IPS-20b (cell line): ENCODE results near the gene PPFIA1.

Source experiments
- H3K27ac ChIP-seq: one replicate; pipeline ENCODE4 v1.5.1; 2013; ENCODE audit warnings: low read length
- H3K27me3 ChIP-seq: 2 replicates; pipeline ENCODE4 v1.6.1; 2013; ENCODE audit warnings: mild to moderate bottlenecking, low read length, inconsistent platforms; ENCODE audit not compliant: insufficient read depth
- H3K36me3 ChIP-seq: 2 replicates; pipeline ENCODE4 v1.6.1; 2013; ENCODE audit warnings: low read depth, mild to moderate bottlenecking, inconsistent platforms, low read length, moderate library complexity; ENCODE audit not compliant: insufficient read depth
- H3K4me1 ChIP-seq: 2 replicates; pipeline ENCODE4 v1.6.1; 2013; ENCODE audit warnings: mild to moderate bottlenecking, control low read depth, inconsistent platforms, low read length, moderate library complexity; ENCODE audit not compliant: insufficient read depth
- H3K4me3 ChIP-seq: 2 replicates; pipeline ENCODE4 v1.5.1; 2013; ENCODE audit warnings: mild to moderate bottlenecking, low read length, inconsistent platforms
- H3K9ac ChIP-seq: 2 replicates; pipeline ENCODE4 v1.6.1; 2013; ENCODE audit warnings: low read depth, mild to moderate bottlenecking, inconsistent platforms, low read length, moderate library complexity
- H3K9me3 ChIP-seq: 2 replicates; pipeline ENCODE4 v1.6.1; 2013; ENCODE audit warnings: mild to moderate bottlenecking, low read depth, low read length, inconsistent platforms; ENCODE audit not compliant: insufficient read depth

Gene PPFIA1

GRCh38 chr11:70301721-70302418 lies 31.4 kb downstream of the PPFIA1 start:
- H3K27me3 ChIP-seq, result no peaks in the 10 kb centered on the region
- no peaks in the 10 kb centered on the region for H3K9me3 ChIP-seq
- H3K27ac ChIP-seq, result no peak overlapping the region
- no peaks in the 10 kb centered on the region for H3K4me1 ChIP-seq
- peaks cover 46% of the 10 kb centered on the region for H3K36me3 ChIP-seq
- H3K4me3 ChIP-seq, result no peak overlapping the region
- no peak overlapping the region for H3K9ac ChIP-seq

GRCh38 chr11:70302419-70302752 lies 31.9 kb downstream of the PPFIA1 start:
- H3K4me1 ChIP-seq, result no peaks in the 10 kb centered on the region
- H3K9me3 ChIP-seq, result no peaks in the 10 kb centered on the region
- H3K36me3 ChIP-seq, result peaks cover 46% of the 10 kb centered on the region
- no peaks in the 10 kb centered on the region for H3K27me3 ChIP-seq
- no peak overlapping the region for H3K9ac ChIP-seq
- H3K27ac ChIP-seq, result no peak overlapping the region
- H3K4me3 ChIP-seq, result no peak overlapping the region

- peaks cover 41% of the 10 kb centered on the region for H3K36me3 ChIP-seq
- H3K4me1 ChIP-seq, result no peaks in the 10 kb centered on the region
- H3K9me3 ChIP-seq, result no peaks in the 10 kb centered on the region
- no peaks in the 10 kb centered on the region for H3K27me3 ChIP-seq
- no peak overlapping the region for H3K27ac ChIP-seq
- no peak overlapping the region for H3K4me3 ChIP-seq
- H3K9ac ChIP-seq, result no peak overlapping the region
These were observed 32.6 kb downstream of the PPFIA1 start for GRCh38 chr11:70303070-70303469.

GRCh38 chr11:70304208-70304603 lies 33.7 kb downstream of the PPFIA1 start:
- Histone ChIP-seq H3K4me3 (no peak overlapping the region), H3K4me1 (no peaks in the 10 kb centered on the region), H3K9me3 (no peaks in the 10 kb centered on the region), H3K27ac (no peak overlapping the region), H3K9ac (no peak overlapping the region), H3K36me3 (peaks cover 35% of the 10 kb centered on the region), H3K27me3 (no peaks in the 10 kb centered on the region)

GRCh38 chr11:70305501-70305900 lies 35.0 kb downstream of the PPFIA1 start:
- Histone ChIP-seq H3K27me3 (no peaks in the 10 kb centered on the region), H3K9me3 (no peaks in the 10 kb centered on the region), H3K36me3 (peaks cover 30% of the 10 kb centered on the region), H3K9ac (no peak overlapping the region), H3K27ac (no peak overlapping the region), H3K4me3 (no peak overlapping the region), H3K4me1 (no peaks in the 10 kb centered on the region)

- H3K4me1 ChIP-seq, result peaks cover 7% of the 10 kb centered on the region; the same call in 1 of the 2 replicates
- no peak overlapping the region for H3K9ac ChIP-seq
- no peaks in the 10 kb centered on the region for H3K27me3 ChIP-seq
- no peaks in the 10 kb centered on the region for H3K9me3 ChIP-seq
- H3K36me3 ChIP-seq, result peaks cover 23% of the 10 kb centered on the region
- no peak overlapping the region for H3K4me3 ChIP-seq
- no peak overlapping the region for H3K27ac ChIP-seq
These were observed 36.1 kb downstream of the PPFIA1 start for GRCh38 chr11:70306586-70307033.

- H3K9me3 ChIP-seq, result no peaks in the 10 kb centered on the region
- H3K27me3 ChIP-seq, result no peaks in the 10 kb centered on the region
- H3K4me3 ChIP-seq, result no peak overlapping the region
- H3K9ac ChIP-seq, result no peak overlapping the region
- peaks cover 12% of the 10 kb centered on the region; the same call in 1 of the 2 replicates for H3K4me1 ChIP-seq
- no peak overlapping the region for H3K27ac ChIP-seq
- peaks cover 23% of the 10 kb centered on the region for H3K36me3 ChIP-seq
These were observed 36.7 kb downstream of the PPFIA1 start for GRCh38 chr11:70307176-70307575.

GRCh38 chr11:70311616-70312015 lies 41.1 kb downstream of the PPFIA1 start:
- Histone ChIP-seq H3K9me3 (no peaks in the 10 kb centered on the region), H3K27me3 (no peaks in the 10 kb centered on the region), H3K4me1 (peaks cover 33% of the 10 kb centered on the region), H3K4me3 (no peak overlapping the region), H3K27ac (peak overlapping the region; percentile 75), H3K9ac (peak overlapping the region; percentile 37; the same call in 1 of the 2 replicates), H3K36me3 (peaks cover 11% of the 10 kb centered on the region)

GRCh38 chr11:70312401-70313357 lies 42.2 kb downstream of the PPFIA1 start:
- H3K36me3 ChIP-seq, result 0 out of 2 replicates have a peak, but pooled peaks cover 5% of the 10 kb centered on the region
- peaks cover 33% of the 10 kb centered on the region for H3K4me1 ChIP-seq
- H3K9me3 ChIP-seq, result no peaks in the 10 kb centered on the region
- H3K9ac ChIP-seq, result peak overlapping the region; percentile 35; the same call in 1 of the 2 replicates
- peak overlapping the region; percentile 36; the same call in 1 of the 2 replicates for H3K4me3 ChIP-seq
- peak overlapping the region; percentile 31 for H3K27ac ChIP-seq
- no peaks in the 10 kb centered on the region for H3K27me3 ChIP-seq

GRCh38 chr11:70313945-70314344 lies 43.5 kb downstream of the PPFIA1 start:
- H3K9me3 ChIP-seq, result no peaks in the 10 kb centered on the region
- peaks cover 33% of the 10 kb centered on the region for H3K4me1 ChIP-seq
- peaks cover 5% of the 10 kb centered on the region; the same call in 1 of the 2 replicates for H3K36me3 ChIP-seq
- no peaks in the 10 kb centered on the region for H3K27me3 ChIP-seq
- no peak overlapping the region for H3K4me3 ChIP-seq
- H3K27ac ChIP-seq, result no peak overlapping the region
- H3K9ac ChIP-seq, result no peak overlapping the region

- Histone ChIP-seq H3K4me1 (peaks cover 33% of the 10 kb centered on the region), H3K27ac (no peak overlapping the region), H3K36me3 (peaks cover 7% of the 10 kb centered on the region), H3K27me3 (no peaks in the 10 kb centered on the region), H3K9me3 (no peaks in the 10 kb centered on the region), H3K9ac (no peak overlapping the region), H3K4me3 (no peak overlapping the region)
These were observed 44.2 kb downstream of the PPFIA1 start for GRCh38 chr11:70314730-70315129.
